Esophagus muscularis mucosa (tissue), 4 donors: ENCODE data around the gene CREBRF. TPM values are rescaled to one million over a fixed set of nuclear protein-coding genes. Genes with fewer than 3 reads are reported as not detected.

Experiments used
- DNase-seq: peaks from one replicate; pipeline ENCODE4 v3.0.0-alpha.2; 2017; ENCODE audit errors: extremely low spot score
- H3K27ac ChIP-seq, 4 donors: fragments of 200-600 bp; sonication (generic); replicated peaks in 1 of 4; 1 replicate in 3 of 4; 2 replicates in 1 of 4; pipeline ENCODE4 v1.5.1; 2016 to 2019; ENCODE audit warnings: mild to moderate bottlenecking in 1 of 4
- H3K27me3 ChIP-seq, 4 donors: fragments of 200-600 bp; sonication (generic); one replicate each; pipeline versions ENCODE4 v1.5.1 to v1.6.0; 2016 to 2019
- H3K36me3 ChIP-seq, 4 donors: fragments of 200-600 bp; sonication (generic); one replicate each; pipeline ENCODE4 v1.5.1; 2016 to 2019
- H3K4me1 ChIP-seq, 4 donors: fragments of 200-600 bp; sonication (generic); one replicate each; pipeline ENCODE4 v1.5.1; 2016 to 2019
- H3K4me3 ChIP-seq, 4 donors: fragments of 200-600 bp; sonication (generic); 1 replicate in 2 of 4; 2 replicates in 2 of 4; pipeline ENCODE4 v1.5.1; 2016 to 2019; ENCODE audit warnings: mild to moderate bottlenecking in 4 of 4, moderate library complexity in 1 of 4
- H3K9me3 ChIP-seq, 4 donors: fragments of 200-600 bp; sonication (generic); 1 replicate in 3 of 4; 2 replicates in 1 of 4; pipeline ENCODE4 v1.5.1; 2016 to 2019
- CTCF ChIP-seq, 3 experiments: fragments of 200-600 bp in 2 of 3; fragments of 450-650 bp in 1 of 3; sonication (generic) in 2 of 3; IDR thresholded peaks; one replicate each; pipeline ENCODE4 v1.5.1; 2017 to 2019; ENCODE audit warnings: antibody characterized with exemption in 3 of 3, mild to moderate bottlenecking in 2 of 3, moderate library complexity in 1 of 3
- EP300 ChIP-seq: sonication (generic); formaldehyde crosslinking; IDR thresholded peaks from one replicate; pipeline ENCODE4 v1.6.1; 2017; ENCODE audit warnings: antibody characterized with exemption
- POLR2A ChIP-seq: fragments of 450-650 bp; IDR thresholded peaks from one replicate; pipeline ENCODE4 v1.6.1; 2017; ENCODE audit warnings: antibody characterized with exemption, moderate library complexity, mild to moderate bottlenecking, low read depth
- POLR2AphosphoS5 ChIP-seq, 2 donors: sonication (generic); formaldehyde crosslinking; IDR thresholded peaks; one replicate each; pipeline ENCODE4 v1.6.1; 2017; ENCODE audit warnings: antibody characterized with exemption in 2 of 2
- WGBS: methylation state at CpG from one replicate; pipeline ENCODE4 v1.1.5; 2018; 5-methylcytosine and 5-hydroxymethylcytosine counted together
- intact Hi-C: fragments of 100-400 bp; cut with DNase I; formaldehyde crosslinking; loops from one replicate; pipeline ENCODE4 v1.15.1; 2023
- total RNA-seq, 4 donors: library from RNA; depleted of rRNA; stranded (reverse); fragments of >200 nt; gene quantifications; one replicate each; pipeline versions ENCODE4 v1.1.0 to v1.2.1, GENCODE V29; 2016

CREBRF gene
- total RNA-seq, 4 donors from 2014 or later = 37.8 to 76.5 (median 46.3) TPM

- H3K27me3 ChIP-seq = no peaks in the 10 kb centered on the region
- H3K9me3 ChIP-seq = no peaks in the 10 kb centered on the region
- TF ChIP-seq CTCF (IDR thresholded peaks at IDR 0.05) = no peak
- TF ChIP-seq POLR2AphosphoS5 (IDR thresholded peaks at IDR 0.05) = no peak
- TF ChIP-seq POLR2A = no peak
- TF ChIP-seq EP300 = no peak
- intact Hi-C loops = no loop called here
- peak; percentile 26 for DNase-seq
- peaks cover 36 to 59% (median 57%) of the 10 kb centered on the region in 4 donors for H3K4me1 ChIP-seq
- H3K27ac ChIP-seq = peak overlapping the region in 2 of 4 donors; percentile 16 to 34
- H3K4me3 ChIP-seq = no peak overlapping the region
- H3K36me3 ChIP-seq = peaks cover 0 to 24% (median 16%) of the 10 kb centered on the region in 4 donors
- WGBS = 92% methylated on average over 4 of the region's 4 CpGs
Measured at GRCh38 chr5:173018358-173018757, 37.8 kb upstream of the CREBRF start.

GRCh38 chr5:173020154-173020581 lies 36.0 kb upstream of the CREBRF start:
- Histone ChIP-seq H3K27ac (peak overlapping the region; percentile 42 to 66 (median 46)), H3K36me3 (peaks cover 0 to 24% (median 16%) of the 10 kb centered on the region in 4 donors), H3K4me3 (no peak overlapping the region), H3K4me1 (peaks cover 32 to 56% (median 52%) of the 10 kb centered on the region in 4 donors), H3K9me3 (no peaks in the 10 kb centered on the region), H3K27me3 (no peaks in the 10 kb centered on the region)
- intact Hi-C loops = no loop called here
- WGBS = 62% methylated on average over 5 of the region's 5 CpGs
- TF ChIP-seq EP300 (no peak), POLR2AphosphoS5 (IDR thresholded peaks at IDR 0.05) (no peak), CTCF (IDR thresholded peaks at IDR 0.05) (no peak), POLR2A (no peak)
- peak; percentile 53 for DNase-seq

- peak; percentile 75 for DNase-seq
- intact Hi-C loops = no loop called here
Measured at GRCh38 chr5:173020643-173021042, 35.5 kb upstream of the CREBRF start.

GRCh38 chr5:173025651-173026050 lies 30.5 kb upstream of the CREBRF start:
- H3K9me3 ChIP-seq = no peaks in the 10 kb centered on the region

More at GRCh38 chr5:173020643-173021042, 35.5 kb upstream of the CREBRF start:
- no peaks in the 10 kb centered on the region for H3K27me3 ChIP-seq
- no peaks in the 10 kb centered on the region for H3K9me3 ChIP-seq
- H3K4me3 ChIP-seq = no peak overlapping the region
- peak in 1 of 2 donors; percentile 8 for TF ChIP-seq POLR2AphosphoS5 (IDR thresholded peaks at IDR 0.05)
- TF ChIP-seq POLR2A = no peak
- peaks cover 28 to 52% (median 48%) of the 10 kb centered on the region in 4 donors for H3K4me1 ChIP-seq
- H3K27ac ChIP-seq = peak overlapping the region; percentile 42 to 66 (median 46)
- WGBS = 54% methylated on average over 9 of the region's 9 CpGs
- peaks cover 0 to 24% (median 16%) of the 10 kb centered on the region in 4 donors for H3K36me3 ChIP-seq

GRCh38 chr5:173027905-173028304 lies 28.2 kb upstream of the CREBRF start:
- peaks cover 21 to 28% (median 26%) of the 10 kb centered on the region in 4 donors for H3K4me1 ChIP-seq
- no peak overlapping the region for H3K27ac ChIP-seq
- H3K36me3 ChIP-seq = no peaks in the 10 kb centered on the region
- no peaks in the 10 kb centered on the region for H3K27me3 ChIP-seq
- 85% methylated on average over 7 of the region's 7 CpGs for WGBS
- no peak overlapping the region for H3K4me3 ChIP-seq
- no peak for TF ChIP-seq POLR2A
- TF ChIP-seq EP300 = no peak
- TF ChIP-seq CTCF (IDR thresholded peaks at IDR 0.05) = no peak
- TF ChIP-seq POLR2AphosphoS5 (IDR thresholded peaks at IDR 0.05) = no peak
- no peaks in the 10 kb centered on the region for H3K9me3 ChIP-seq
- intact Hi-C loops = no loop called here
- DNase-seq = no peak

More at GRCh38 chr5:173025651-173026050, 30.5 kb upstream of the CREBRF start:
- DNase-seq = no peak
- Histone ChIP-seq H3K4me3 (no peak overlapping the region), H3K27ac (no peak overlapping the region), H3K4me1 (peaks cover 28 to 49% (median 38%) of the 10 kb centered on the region in 4 donors), H3K36me3 (peaks cover 0 to 18% (median 12%) of the 10 kb centered on the region in 4 donors), H3K27me3 (no peaks in the 10 kb centered on the region)
- no peak for TF ChIP-seq EP300
- no peak for TF ChIP-seq CTCF (IDR thresholded peaks at IDR 0.05)
- no peak for TF ChIP-seq POLR2AphosphoS5 (IDR thresholded peaks at IDR 0.05)
- no peak for TF ChIP-seq POLR2A
- intact Hi-C loops = no loop called here
- 95% methylated on average over 6 of the region's 6 CpGs for WGBS
